GM12892 (cell line): ENCODE data around the gene SORCS2.

ENCODE experiments used
- DNase-seq: peaks from one replicate; pipeline ENCODE4 v3.0.0; 2011; ENCODE audit not compliant: insufficient read length
- FAIRE-seq: peaks from 2 replicates; lab custom pipeline; 2011; peaks lifted over from hg19 to GRCh38; lab: Jason Lieb, UNC
- POLR2A ChIP-seq: IDR thresholded peaks from 2 replicates; pipeline ENCODE4 v1.6.1; 2011; ENCODE audit warnings: low read depth, low read length, control low read depth
- POLR2AphosphoS5 ChIP-seq: IDR thresholded peaks from 2 replicates; pipeline ENCODE4 v1.6.1; 2011; ENCODE audit warnings: low read depth, low read length, control low read depth
- TAF1 ChIP-seq: IDR thresholded peaks from 2 replicates; pipeline ENCODE4 v1.6.1; 2011; ENCODE audit warnings: low read depth, mild to moderate bottlenecking, control low read depth, low read length, borderline replicate concordance

The SORCS2 gene

GRCh38 chr4:7286798-7287197 is 94.5 kb downstream of the SORCS2 start:
- no peak for TF ChIP-seq POLR2AphosphoS5
- TF ChIP-seq POLR2A, result no peak
- no peak for TF ChIP-seq TAF1
- FAIRE-seq (no peak), DNase-seq (no peak)

DNA sequence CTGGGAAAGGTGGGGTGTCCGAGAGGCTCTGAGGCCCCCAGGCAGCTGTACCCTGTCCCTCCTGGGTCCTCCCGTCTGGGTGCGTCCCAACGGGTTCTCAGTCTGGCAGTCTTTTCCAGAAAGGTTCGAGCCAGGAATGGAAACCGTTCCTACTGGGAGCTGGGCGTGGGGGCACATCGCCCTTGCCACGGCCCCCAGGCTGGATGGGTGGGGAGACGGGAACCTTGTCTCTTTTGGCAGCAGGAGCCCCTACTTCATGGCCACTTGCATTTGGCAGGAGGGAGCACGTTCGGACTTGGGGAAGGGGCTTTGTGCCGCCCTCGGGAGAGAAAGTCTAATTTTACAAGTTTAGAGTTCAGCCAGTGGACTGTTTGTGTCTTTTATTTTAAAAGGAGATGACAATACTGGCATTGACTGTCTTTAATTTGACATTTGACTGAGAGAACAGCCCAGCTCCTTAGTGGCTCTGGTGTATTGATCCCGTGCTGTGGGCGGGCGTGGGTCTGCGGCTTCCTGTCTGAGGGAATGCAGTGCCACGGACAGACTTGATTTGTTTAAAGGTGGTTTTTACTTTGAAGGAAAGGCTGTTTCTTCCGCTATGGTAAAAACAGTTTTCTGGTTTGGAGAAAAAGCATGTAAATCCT is 95.1 kb downstream of the SORCS2 start:
- DNase-seq (no peak), FAIRE-seq (no peak)
- TF ChIP-seq POLR2AphosphoS5 (no peak), POLR2A (no peak), TAF1 (no peak)

- FAIRE-seq (no peak), DNase-seq (no peak)
- TF ChIP-seq POLR2A (no peak), TAF1 (no peak)
These were observed 95.6 kb downstream of the SORCS2 start for GRCh38 chr4:7287918-7288280.

- DNase-seq (no peak), FAIRE-seq (no peak)
- TF ChIP-seq POLR2AphosphoS5 (no peak), TAF1 (no peak)
These were observed 96.6 kb downstream of the SORCS2 start for GRCh38 chr4:7288751-7289523.

GRCh38 chr4:7289589-7289988 is 97.3 kb downstream of the SORCS2 start:
- TF ChIP-seq POLR2AphosphoS5 (no peak), POLR2A (no peak), TAF1 (no peak)
- FAIRE-seq (no peak), DNase-seq (no peak)

- FAIRE-seq (no peak), DNase-seq (no peak)
- no peak for TF ChIP-seq POLR2AphosphoS5
- no peak for TF ChIP-seq POLR2A
- no peak for TF ChIP-seq TAF1
These were observed 99.2 kb downstream of the SORCS2 start for GRCh38 chr4:7291372-7292114.

DNA sequence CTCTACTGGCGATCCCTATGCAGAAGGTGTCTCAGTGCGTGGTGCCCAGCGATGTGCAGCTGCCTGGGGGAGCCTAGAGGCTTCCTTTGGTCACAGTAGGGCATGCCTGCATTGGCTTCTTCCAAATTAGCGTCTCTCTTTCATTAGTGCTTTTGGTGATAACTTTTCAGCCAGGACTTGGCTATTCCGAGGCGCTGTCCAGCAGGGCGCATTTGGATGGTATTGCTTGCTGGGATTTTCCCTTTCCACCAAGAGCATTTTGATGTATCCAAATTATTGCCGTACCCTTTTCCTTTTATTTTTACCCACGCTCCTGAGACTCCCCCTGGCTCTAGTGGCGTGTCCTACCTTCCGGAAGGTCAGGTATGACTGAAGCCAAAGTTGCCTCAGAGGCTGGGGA is 101.4 kb downstream of the SORCS2 start:
- DNase-seq (no peak), FAIRE-seq (no peak)
- TF ChIP-seq POLR2AphosphoS5, result no peak
- no peak for TF ChIP-seq POLR2A
- no peak for TF ChIP-seq TAF1

DNA sequence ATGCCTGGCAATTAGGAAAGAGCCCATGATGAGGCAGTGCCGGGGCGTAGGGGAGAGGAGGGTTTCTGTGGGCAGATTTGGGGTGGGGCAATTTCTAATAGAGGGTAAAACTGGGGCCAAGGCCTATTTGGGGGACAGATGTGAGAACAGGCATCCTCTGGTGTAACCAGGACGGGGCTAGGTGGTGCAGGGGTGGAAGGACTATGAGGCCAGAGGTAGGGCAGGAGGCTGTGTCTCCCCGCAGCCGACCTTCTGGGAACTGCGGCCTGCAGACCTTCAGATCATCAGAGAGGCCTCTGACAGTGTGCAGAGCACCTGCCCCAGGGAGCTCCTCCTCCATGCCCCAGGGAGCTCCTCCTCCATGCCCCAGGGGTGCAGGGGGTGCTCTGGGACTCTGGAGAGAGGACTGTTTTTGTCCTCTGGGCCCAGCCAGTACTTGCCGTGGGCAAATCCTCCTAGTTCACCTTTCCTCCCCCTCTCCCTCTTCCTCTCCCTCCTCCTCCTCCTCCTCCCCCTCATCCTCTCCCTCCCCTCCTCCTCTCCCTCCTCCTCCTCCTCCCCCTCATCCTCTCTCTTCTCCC is 101.9 kb downstream of the SORCS2 start:
- TF ChIP-seq TAF1 (no peak), POLR2A (no peak), POLR2AphosphoS5 (no peak)
- DNase-seq, result no peak
- no peak for FAIRE-seq

- TF ChIP-seq POLR2AphosphoS5 (no peak), TAF1 (no peak), POLR2A (no peak)
- DNase-seq (no peak), FAIRE-seq (no peak)
These were observed 103.0 kb downstream of the SORCS2 start for GRCh38 chr4:7295197-7295910.

DNA sequence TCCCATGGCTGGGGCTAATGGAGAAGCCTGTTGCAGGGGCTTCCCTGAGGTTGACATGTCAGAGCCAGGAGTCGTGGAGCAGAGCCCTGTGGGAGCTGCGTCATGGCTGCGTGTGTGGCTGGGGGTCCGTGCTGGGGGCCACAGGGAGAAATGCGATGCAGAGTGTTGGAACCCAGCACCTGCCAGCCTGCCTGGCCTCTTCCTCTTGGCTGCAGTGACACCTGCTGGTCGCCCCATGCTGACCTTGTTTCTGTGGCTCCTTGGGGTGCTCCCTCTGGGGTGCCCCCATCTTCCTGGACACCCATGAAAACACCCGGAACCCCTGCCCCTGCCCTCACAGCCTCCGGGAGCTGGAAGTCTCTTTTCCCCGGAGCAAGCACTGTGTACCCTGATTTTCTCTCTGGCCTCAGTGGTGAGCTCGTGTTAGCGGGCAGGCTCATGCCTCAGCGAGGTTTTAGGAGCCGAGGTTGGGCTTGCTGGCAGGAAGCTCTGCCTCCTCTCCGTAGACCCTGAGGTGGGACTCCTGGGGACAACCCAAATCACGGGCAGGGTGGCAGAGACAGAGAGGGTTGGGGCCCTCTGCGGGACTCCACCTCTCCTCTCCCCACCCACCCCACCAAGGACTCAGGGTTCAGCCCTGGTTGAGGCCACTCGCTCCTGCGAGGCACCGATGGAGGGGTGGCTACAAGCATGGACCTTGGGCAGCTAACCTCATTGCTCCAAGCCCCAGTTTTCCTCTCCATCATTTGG is 103.7 kb downstream of the SORCS2 start:
- FAIRE-seq (no peak), DNase-seq (no peak)
- TF ChIP-seq POLR2AphosphoS5, result no peak
- TF ChIP-seq POLR2A, result no peak
- TF ChIP-seq TAF1, result no peak
